OCI-LY3 (cell line): ENCODE data around the gene CRB2.

ENCODE experiments used
- EZH2phosphoT487 ChIP-seq: fragments of 200-600 bp; shearing (Covaris generic); IDR thresholded peaks from 2 replicates; pipeline ENCODE4 v1.6.1; 2018; ENCODE audit warnings: antibody characterized with exemption, mixed run types, low read depth
- TF ChIP-seq, protein P1 (sequence below): fragments of 200-600, 300-600 bp; sonication (generic); IDR thresholded peaks from 2 replicates; pipeline ENCODE4 v1.5.1; 2014; ENCODE audit warnings: antibody characterized with exemption, low read length, low read depth

DNA sequence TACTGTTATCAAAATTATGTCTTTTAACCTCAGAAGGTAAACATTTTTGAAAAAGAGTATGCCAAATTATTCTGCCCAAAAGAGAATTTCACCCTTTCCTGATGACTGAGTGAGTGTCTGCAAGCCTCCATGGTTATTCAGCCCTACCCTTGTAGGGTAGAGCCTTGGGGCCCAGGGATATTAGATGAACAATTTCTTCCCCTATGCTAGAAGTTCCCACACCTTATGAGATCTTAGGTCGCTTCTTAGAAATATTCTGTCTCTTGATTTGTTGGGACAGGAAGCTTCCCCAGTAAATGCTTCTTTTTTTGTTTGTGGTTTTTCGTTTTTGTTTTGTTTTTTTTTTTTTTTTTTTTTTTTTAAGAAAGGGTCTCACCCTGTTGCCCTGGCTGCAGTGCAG is 3.1 kb downstream of the CRB2 start:
- TF ChIP-seq, protein P1, sequence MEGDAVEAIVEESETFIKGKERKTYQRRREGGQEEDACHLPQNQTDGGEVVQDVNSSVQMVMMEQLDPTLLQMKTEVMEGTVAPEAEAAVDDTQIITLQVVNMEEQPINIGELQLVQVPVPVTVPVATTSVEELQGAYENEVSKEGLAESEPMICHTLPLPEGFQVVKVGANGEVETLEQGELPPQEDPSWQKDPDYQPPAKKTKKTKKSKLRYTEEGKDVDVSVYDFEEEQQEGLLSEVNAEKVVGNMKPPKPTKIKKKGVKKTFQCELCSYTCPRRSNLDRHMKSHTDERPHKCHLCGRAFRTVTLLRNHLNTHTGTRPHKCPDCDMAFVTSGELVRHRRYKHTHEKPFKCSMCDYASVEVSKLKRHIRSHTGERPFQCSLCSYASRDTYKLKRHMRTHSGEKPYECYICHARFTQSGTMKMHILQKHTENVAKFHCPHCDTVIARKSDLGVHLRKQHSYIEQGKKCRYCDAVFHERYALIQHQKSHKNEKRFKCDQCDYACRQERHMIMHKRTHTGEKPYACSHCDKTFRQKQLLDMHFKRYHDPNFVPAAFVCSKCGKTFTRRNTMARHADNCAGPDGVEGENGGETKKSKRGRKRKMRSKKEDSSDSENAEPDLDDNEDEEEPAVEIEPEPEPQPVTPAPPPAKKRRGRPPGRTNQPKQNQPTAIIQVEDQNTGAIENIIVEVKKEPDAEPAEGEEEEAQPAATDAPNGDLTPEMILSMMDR, result no peak
- TF ChIP-seq EZH2phosphoT487, result no peak
